HG02759 (cell line): ENCODE data around the gene LYPD6B.
"Not testable (repeated sequence)": the region's sequence is repeated elsewhere in the genome, so short reads cannot be mapped to it uniquely, and the experiment has no call there.

Source experiments
- ATAC-seq: cut with Tn5 transposase; IDR thresholded peaks from one replicate; pipeline ENCODE4 v1.9.1; 2021; ENCODE audit warnings: mild to moderate bottlenecking, moderate library complexity; ENCODE audit not compliant: unreplicated experiment

LYPD6B gene

DNA sequence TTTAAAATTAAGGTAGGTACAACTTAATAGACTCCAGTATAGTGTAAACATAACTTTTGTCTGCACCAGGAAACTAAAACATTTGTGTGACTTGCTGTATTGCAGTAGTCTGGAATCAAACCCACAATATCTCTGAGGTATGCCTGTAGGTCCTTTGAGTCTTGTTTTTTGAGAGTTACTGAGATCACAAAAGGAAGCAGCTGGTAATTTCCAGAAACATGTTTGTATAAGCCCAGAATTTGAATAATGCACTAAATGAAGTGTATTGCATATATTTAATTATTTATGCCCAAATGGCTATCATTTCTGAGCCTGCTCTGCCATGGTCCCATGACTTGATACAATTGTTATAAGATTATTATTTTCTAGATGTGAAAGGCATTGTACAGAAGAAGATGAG, 148.6 kb downstream of the LYPD6B start:
- no peak for ATAC-seq

DNA sequence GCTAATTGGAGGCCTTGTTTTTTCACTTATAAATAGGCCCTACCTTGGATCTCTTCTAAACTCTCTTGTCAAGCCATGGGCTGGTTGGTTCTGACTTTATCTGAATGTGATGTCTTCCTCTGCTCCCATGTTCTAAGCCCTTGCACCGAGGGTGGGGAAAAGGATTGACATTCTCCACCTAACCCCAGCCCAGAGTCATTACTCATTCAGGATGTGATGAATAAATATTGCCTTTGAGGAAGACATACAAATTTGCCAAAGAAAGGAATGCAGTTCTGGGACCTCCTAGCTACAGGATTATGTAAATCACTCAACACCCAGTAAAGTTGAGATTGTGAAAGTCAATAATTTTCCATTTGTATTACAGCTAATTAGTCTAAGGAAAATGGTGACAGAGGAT, 149.8 kb downstream of the LYPD6B start:
- no peak for ATAC-seq

DNA sequence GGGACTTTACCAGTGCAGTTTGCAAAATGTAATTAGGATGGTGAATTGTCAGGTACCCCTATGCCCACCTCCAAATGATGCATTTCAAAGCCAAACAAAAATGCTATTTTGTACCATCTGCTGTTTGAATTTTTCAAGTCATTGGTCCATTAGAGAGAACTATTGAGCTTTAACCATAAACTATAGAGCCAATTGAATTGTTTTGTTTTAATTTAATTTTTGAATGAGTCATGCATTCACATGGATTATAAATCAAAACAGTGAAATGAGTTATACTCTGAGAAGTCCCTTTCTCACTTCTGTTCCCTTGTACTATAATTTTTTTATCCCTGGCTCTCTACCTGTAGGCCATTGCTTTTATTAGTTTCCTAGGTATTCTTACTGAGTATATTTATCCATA, 151.3 kb downstream of the LYPD6B start:
- no peak for ATAC-seq

DNA sequence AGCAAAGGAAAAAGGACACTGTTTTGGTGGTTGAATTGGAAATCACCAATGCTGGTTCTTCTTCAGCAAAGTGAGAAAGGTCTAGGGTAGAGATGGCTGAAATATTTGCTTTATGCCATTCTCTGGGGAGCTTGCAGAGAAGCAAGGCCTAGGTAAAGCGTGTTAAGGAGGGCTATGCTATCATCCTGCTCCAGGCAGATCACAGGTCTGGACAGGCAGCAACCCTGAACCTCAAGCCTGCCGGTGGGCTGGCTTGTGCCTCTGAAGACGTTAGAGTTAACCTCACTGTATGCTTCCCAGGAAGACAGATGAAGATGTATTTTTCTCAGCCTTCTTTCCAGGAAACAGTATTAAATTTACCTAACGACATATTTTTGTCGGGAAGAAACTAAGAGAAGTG, 153.4 kb downstream of the LYPD6B start:
- ATAC-seq: no peak

DNA sequence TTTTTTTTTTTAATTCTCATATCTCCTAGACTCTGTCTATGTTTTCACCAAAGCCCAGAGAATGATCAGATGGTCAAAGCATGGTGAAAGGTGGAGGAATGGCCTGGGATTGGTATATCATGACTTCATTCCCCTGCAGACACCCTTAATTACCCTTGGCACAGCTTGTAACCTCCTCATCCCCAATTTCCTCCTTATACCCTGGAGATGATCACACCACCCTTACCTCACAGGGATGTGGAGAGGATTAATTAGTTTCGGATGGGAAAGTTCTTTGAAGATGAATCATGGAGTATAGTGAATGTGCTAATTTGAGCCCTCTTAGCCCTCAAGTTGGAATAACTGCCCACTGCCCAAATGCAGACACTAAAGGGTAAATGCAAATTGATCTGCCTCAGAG, 153.9 kb downstream of the LYPD6B start:
- no peak for ATAC-seq

DNA sequence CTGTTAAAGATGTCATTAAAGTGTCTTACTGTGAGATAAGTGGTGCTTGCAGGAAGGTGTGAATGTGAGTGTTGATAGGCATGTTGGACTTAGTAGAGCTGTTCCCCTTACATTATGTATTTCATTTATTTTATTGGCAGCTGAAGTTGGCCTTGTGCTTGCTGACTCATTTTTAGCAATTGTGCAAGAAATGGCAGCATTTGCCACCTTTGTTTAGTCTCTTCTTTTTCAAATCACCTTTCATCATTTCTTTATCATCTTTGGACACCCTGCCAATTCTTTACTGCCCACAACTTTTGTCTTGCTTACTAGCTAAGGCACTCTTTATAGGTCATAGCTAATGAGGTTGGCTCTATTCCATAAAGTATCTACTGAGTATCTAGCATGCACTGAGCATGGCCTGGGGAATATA, 161.6 kb downstream of the LYPD6B start:
- ATAC-seq: no peak

DNA sequence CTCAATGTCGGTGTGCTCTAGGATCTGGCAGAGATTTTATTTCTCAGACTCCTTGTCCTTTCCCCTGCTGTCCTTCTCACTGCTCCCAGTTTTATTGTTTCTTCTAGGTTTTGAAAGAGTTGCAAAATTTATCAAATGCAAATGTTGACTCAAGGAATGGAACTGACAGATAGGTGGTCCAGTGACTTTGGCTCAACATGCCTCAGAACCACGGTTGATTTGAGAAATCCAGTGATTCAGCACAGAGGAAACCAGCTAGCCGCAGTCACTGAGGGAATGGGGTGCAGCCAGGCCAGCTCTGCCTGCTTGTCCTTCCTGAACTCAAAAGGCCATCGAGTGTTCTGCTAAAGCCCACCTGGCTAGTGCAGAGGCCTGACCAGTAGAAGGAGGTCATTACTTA, 166.2 kb downstream of the LYPD6B start:
- no peak for ATAC-seq

DNA sequence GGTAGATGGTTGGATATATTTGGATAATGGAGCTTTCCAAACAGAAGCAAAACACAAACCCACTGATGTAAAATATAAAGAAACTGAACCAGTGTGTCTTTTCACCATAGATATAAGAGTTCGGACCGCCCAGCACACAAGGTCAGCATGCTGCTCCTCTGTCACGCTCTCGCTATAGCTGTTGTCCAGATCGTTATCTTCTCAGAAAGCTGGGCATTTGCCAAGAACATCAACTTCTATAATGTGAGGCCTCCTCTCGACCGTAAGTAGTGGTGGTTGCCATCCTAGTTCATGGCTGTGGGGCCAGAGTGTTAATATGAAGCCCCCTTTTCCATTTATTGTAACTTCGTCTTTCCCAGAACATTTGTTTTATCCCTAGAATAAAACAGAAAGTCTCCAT, 166.6 kb downstream of the LYPD6B start:
- no peak for ATAC-seq

DNA sequence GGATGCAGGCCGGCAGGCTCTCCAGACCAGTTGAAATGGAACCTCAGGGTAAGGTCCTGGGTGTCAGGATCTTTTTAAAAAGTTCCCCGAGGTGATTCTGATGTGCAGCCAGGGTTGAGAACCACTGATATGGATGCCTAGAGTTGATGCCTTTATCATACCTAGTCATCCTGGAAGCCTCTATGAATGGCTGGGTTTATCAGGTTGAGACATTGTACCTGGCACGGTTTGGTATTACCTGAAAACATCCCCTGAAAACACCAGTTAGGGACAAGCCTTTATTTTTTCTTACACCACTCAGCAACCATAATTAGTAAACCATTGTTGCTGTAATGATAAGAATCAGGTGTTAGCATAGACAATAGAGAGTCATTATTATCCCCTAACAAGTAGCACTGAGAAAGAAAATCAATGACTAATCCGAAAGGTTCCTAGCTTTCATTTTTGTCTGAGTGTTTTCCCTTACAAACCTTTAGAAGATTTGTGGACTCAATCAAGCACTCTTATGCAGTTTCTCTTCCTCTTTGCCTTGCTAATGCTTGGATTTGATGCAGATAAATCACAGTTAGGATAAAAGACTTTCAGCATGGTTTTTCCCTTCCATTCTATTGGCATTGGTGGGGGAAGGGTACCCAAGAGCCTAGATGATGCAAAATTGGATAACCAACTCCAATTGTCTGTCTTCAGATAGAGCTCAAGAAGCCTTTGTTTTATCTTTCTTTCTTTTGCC, 175.4 kb downstream of the LYPD6B start:
- ATAC-seq: no peak

DNA sequence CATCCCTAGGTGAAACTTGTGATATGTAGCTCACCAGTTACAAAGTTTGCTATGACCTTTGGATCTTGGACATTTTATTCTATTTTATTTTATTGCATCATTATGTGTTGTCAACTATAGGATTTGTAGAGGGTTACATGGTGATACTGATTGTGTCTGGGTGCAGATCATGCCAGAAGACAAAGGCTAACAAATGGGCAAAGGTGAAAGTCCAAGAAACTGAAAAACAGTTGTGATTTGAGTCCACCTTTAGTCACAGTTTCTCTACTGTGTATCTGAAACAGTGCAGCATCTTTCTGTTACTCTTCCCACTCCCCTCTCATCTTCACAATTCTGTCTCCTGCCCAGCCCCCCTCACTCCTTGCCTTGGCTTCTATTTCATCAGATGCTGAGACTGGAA, 180.0 kb downstream of the LYPD6B start:
- ATAC-seq: no peak

DNA sequence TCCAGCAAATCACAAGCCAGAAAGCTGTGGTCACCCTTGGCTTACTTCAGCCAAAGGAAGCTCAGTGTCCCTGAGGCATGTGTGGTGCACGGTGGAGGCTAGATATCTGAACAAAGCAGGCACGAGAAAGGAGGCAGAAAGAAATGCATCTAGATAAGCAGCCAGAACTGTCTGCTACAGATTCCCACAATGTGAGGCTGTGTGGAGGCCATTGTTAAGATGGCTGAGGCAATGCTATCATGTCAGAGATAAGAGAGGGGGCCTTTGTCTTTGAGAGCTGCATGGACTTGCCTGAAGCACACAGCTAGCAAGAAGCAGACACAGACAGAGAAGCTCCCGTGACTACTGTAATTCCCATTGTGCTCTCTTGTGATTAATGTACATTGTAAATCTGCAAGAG, 181.4 kb downstream of the LYPD6B start:
- ATAC-seq: no peak

DNA sequence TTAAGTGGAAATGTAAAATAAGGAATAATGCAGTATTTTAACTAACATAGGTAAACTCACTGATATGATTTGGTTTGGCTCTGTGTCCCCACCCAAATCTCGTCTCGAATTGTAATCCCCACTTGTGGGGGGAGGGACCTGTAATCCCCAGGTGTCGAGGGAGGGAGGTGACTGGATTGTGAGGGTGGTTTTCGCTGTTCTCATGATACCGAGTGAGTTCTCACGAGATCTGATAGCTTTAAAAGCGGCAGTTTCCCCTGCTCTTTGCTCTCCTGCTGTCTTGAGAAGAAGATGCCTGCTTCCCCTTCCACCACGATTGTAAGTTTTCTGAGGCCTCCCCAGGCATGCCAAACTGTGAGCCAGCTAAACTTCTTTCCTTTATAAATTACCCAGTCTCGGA, 182.5 kb downstream of the LYPD6B start:
- no peak for ATAC-seq

DNA sequence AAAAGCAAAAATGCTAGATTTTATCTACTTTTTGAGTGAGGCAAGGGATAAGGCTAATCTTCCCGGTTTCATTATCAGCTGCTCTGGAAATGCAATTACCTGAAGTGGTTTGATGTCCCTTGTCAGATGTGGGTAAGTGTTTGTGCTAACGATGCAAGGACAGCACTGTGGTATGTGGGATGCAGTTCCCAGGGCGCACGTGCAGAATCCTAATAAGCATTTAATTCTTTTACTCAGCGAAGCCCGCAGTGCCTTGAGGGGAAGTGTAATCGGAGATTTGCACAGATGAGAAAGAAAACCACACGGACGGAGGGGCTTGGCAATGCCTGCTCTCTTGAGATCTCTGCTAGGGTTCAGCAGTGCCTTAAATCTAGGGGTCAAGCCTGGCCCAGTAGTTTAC, 183.4 kb downstream of the LYPD6B start:
- no peak for ATAC-seq

DNA sequence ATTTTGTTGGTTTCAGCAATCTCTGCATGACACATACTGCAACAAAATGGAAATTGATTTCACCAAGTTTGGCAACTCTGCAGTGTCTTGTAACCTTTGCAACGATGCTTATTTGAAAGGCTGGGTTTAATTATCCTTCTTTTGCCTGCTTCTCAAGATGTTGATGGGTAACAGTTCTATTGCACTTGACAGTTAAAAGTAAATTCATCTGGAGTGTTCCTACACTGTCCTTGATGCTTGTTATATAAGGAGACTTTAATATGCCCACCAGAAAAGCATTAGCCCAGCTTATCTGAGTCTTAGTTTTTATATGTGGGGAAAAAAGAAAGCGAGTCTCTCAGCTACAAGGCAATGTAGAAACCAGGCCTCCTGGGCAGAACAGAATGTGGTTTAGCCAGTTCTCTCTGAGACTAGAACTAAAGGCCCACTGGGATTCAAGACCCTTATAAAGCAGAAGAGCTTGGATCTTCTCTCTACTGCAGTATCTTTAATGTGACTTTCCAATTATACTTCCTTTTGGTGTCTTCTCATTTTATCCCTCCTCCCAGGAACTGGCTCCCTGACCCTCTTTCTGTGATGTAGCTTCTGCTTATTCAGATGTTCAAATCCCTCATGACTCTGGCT, 185.1 kb downstream of the LYPD6B start:
- no peak for ATAC-seq

DNA sequence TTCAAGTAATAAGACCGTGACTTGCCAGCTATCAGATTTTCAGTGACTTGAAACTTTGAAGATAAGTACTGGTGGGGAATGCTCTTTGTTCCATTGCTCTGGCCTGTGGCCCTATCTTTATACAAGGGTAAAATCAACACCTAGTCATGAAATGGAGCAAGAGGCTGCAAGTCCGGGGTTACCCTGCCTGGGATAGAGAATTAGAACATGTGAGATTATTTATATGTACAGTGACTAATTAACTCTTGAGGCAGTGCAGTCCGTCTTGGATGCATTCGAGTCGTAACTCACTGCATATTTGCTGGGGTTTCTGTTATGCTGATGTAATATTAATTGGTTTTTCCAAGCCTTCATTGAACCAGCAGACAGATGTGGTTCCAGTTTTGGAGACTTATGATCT, 186.0 kb downstream of the LYPD6B start:
- no peak for ATAC-seq

DNA sequence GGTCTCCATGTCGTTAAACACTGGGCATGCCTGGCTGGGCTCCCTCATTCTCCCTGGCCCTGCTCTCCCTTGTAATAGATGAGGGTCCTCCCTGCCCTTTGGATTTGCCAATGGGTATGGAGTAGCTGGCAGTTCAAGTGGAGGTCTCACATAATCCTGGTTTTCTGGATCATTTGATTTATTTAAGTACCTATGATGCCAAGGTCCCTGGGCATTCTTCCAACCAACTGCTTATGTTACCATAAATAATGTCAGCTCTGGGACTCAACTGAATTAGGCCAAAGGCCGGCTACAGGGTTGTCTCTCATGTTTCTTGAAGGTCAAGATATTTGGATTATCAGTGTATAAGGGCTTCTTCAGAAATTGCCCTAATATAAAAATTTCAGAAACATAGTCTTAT, 186.9 kb downstream of the LYPD6B start:
- no peak for ATAC-seq

DNA sequence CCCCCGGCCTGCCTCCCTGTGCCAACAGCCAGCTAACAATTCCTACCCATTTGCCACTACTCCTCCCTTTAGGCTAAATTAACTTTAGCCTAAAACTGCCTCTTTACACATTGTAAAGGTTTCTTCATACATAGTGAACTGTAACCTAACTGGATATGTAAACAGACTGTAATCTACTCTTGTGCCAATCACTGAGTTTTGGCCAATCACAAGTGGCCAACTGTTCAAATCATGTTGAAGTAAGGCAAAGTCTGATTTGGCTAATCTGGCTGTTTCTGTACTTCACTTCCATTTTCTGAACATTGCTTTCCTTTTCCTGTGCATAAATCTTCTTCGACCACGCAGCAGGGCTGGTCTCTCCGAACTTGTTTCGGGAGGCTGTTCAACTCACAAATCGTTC, 188.3 kb downstream of the LYPD6B start:
- no peak for ATAC-seq

DNA sequence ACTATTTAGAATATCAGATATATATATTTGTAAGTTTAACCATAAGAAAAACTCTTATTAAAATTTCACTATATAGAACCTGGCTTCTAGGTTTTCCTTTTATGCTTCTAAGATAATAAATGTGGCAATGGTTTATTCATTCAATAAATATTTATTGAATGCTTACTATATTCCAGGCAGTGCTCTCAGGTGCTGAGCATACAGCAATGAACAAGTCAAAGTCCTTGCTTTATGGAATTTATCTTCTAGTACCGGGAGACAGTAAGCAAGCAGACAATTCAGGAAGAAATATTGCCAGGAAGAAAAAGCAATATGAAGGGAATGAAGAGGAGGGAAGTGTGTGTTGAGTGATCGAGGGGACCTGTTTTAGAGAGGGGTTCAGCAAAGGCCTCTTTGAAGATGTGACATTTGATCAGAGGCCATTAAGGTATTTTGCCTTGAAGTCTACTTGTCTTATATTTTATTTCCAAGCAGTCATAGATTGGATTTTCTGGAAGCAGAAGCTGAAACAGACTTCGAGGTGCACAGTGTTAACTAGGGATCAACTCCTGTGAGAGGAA, 197.4 kb downstream of the LYPD6B start:
- no peak for ATAC-seq

DNA sequence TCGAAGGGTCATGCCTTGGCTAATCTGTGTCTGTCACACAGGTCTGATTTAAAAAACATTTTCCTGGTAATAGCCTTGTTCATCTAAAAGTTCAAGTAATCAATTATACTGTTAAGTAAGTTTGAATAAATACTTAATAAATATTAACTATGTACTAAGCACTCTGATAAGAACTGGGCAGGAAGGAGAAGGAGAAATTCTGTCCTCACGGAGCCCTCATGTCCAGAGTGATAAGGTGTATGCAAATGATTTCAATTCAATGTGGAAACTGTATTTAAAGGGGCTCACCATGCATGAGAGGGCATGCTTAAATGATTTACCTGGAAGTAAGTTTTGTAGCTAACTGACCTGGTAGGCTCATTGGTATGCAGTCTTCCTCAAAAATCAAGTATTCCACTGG, 197.9 kb downstream of the LYPD6B start:
- no peak for ATAC-seq

DNA sequence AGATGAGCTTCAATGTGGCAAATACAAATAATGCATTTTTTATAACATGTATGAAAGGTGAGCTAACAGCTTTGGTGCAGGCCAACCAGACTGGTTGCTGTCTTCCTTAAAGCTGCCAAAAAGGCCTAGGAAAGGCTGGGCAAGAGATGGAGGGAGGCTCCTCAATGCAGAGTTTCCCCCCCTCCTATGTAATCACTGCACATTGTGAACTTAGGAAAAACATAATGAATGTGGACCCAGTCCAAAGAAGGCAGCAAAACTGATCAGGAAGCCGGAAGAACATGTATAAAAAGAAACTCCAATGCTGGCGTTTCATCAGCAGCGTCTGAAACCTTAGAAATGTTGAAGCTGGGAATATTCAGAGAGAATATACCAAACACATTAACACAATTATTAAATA, 207.7 kb downstream of the LYPD6B start:
- no peak for ATAC-seq

DNA sequence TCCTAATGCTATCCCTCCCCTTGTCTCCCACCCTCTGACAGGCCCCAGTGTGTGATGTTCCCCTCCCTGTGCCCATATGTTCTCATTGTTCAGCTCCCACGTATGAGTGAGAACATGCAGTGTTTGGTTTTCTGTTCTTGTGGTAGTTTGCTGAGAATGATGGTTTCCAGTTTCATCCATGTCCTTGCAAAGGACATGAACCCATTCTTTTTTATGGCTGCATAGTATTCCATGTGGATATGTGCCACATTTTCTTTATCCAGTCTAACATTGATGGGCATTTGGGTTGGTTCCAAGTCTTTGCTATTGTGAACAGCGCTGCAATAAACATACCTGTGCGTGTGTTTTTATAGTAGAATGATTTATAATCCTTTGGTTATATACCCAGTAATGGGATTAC, 212.9 kb downstream of the LYPD6B start:
- ATAC-seq: not testable (repeated sequence)

DNA sequence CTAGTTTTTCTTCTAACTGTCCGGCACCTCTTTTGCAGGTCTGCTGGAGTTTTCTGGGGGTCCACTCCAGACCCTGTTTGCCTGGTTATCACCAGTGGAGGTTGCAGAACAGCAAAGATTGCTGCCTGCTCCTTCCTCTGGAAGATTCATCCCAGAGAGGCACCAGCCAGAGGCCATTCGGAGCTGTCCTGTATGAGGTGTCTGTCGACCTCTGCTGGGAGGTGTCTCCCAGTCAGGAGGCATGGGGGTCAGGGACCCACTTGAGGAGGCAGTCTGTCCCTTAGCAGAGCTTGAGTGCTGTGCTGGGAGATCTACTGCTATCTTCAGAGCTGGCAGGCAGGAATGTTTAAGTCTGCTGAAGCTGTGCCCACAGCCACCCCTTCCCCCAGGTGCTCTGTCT, 218.4 kb downstream of the LYPD6B start:
- ATAC-seq: not testable (repeated sequence)

DNA sequence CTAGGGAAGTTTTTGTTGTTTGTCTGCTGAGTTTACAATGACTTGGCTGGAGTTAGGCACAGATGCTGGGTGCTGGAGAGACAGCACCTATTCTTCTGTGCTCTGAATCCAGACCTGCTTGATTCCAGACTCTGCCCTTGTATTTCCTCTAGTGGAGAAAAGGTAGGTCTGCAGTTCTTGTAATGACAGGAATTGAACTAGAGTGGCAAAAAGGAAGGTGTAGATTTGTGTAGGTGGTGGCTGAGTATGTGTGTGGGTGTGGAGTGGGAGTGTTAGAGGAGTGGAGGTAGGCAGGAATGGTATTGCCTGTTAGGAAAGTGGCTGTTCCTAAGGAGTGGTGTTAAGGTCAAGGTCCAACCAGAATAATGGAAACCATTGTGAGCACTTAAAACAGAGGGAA, 220.0 kb downstream of the LYPD6B start:
- no peak for ATAC-seq
